Cerebellar nuclear complex (tissue), 1 donor: ENCODE measurements around the gene MPZL3.
A peak's percentile ranks its signal among the peaks of the same experiment; 100 is the strongest.

Source experiments
- DNase-seq, 2 experiments: peaks; one replicate each; lab custom pipeline; 2025; lab: John Stamatoyannopoulos, UW

Gene MPZL3

GRCh38 chr11:118251858-118252652, at the start of gene MPZL3:
Gene MPZL3, minus strand, starts transcription at chr11:118252365. Its CDS starts 71 bp downstream, at chr11:118252294.
- DNase-seq: peak in 1 of 2 experiments; percentile 66

GRCh38 chr11:118301600-118302195, 49.5 kb upstream of the MPZL3 start:
- no peak for DNase-seq

GRCh38 chr11:118295815-118296454, 43.8 kb upstream of the MPZL3 start:
- DNase-seq: no peak

- no peak for DNase-seq
Observed at GRCh38 chr11:118295199-118295598, 43.0 kb upstream of the MPZL3 start.

GRCh38 chr11:118294053-118294452, 41.9 kb upstream of the MPZL3 start:
- DNase-seq: no peak

GRCh38 chr11:118291477-118292135, 39.4 kb upstream of the MPZL3 start:
- no peak for DNase-seq

- no peak for DNase-seq
Observed at GRCh38 chr11:118290923-118291322, 38.8 kb upstream of the MPZL3 start.

GRCh38 chr11:118289401-118289800, 37.2 kb upstream of the MPZL3 start:
- no peak for DNase-seq

GRCh38 chr11:118287006-118287405, 34.8 kb upstream of the MPZL3 start:
- no peak for DNase-seq

GRCh38 chr11:118286545-118286944, 34.4 kb upstream of the MPZL3 start:
- no peak for DNase-seq

- no peak for DNase-seq
Observed at GRCh38 chr11:118283756-118284350, 31.7 kb upstream of the MPZL3 start.

- no peak for DNase-seq
Observed at GRCh38 chr11:118283037-118283636, 31.0 kb upstream of the MPZL3 start.

GRCh38 chr11:118282606-118283005, 30.4 kb upstream of the MPZL3 start:
- no peak for DNase-seq

- DNase-seq: no peak
Observed at GRCh38 chr11:118281284-118281683, 29.1 kb upstream of the MPZL3 start.

- no peak for DNase-seq
Observed at GRCh38 chr11:118277312-118277711, 25.1 kb upstream of the MPZL3 start.

- no peak for DNase-seq
Observed at GRCh38 chr11:118276422-118276821, 24.3 kb upstream of the MPZL3 start.

GRCh38 chr11:118275176-118275575, 23.0 kb upstream of the MPZL3 start:
- DNase-seq: no peak

- no peak for DNase-seq
Observed at GRCh38 chr11:118274186-118274585, 22.0 kb upstream of the MPZL3 start.

- DNase-seq: no peak
Observed at GRCh38 chr11:118272001-118272400, 19.8 kb upstream of the MPZL3 start.

GRCh38 chr11:118267486-118267885, 15.3 kb upstream of the MPZL3 start:
- no peak for DNase-seq

- no peak for DNase-seq
Observed at GRCh38 chr11:118265954-118266353, 13.8 kb upstream of the MPZL3 start.
